GM13977 (cell line): ENCODE measurements around the gene MBD6.
"Not testable (repeated sequence)": the region's sequence is repeated elsewhere in the genome, so short reads cannot be mapped to it uniquely, and the experiment has no call there.

Source experiments
- DNase-seq: peaks from one replicate; pipeline ENCODE4 v3.0.0; 2012; ENCODE audit warnings: low spot score
- in situ Hi-C: fragments of 300-500 bp; cut with MboI; formaldehyde crosslinking; loops from one replicate; pipeline ENCODE4 v1.12.0; 2022; ENCODE audit warnings: low sequenced_read_pairs, low pct_unique_long_range_greater_than_20kb, mixed read lengths, inconsistent platforms; ENCODE audit not compliant: unreplicated experiment
- TF ChIP-seq, protein P1 (sequence below): IDR thresholded peaks from 2 replicates; pipeline ENCODE4 v1.5.1; 2012; ENCODE audit warnings: mild to moderate bottlenecking, control low read depth; ENCODE audit not compliant: insufficient read depth; ENCODE audit errors: extremely low read depth, missing control alignments

Gene MBD6

DNA sequence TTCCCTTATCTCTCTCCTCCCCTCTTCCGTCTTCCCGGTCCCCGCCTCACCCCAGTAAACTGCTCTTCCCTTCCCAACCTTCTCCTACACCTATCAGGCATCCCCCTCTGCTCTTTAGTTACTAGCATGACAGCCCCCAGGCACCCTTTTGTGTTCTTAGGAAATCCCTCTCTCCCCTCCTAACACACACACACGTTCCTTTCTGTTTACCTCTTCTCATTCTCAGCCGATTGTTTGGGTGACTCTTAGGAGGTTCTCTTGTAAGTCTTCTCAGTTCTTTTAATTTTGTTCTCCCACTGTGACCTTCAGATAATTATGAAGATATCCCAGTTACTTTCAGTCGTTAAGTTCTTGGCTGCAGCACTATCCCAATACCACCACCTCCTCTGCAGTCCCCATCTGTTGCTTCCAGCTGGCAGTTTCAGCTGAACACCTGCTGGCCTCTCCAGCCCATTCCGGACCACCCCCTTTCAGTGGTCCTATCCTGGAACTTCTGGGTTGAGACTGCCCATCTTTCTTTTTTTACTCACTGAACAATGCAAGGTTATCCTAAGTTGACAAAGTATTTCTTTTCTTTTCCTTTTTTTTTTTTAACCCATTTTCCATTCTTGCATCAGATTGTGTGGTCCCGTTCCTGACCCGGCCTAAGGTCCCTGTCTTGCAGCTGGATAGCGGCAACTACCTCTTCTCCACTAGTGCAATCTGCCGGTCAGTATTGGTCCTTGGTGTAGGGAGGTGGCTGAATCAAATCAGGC, 34.0 kb upstream of the MBD6 start:
- DNase-seq = no peak
- TF ChIP-seq, protein P1, sequence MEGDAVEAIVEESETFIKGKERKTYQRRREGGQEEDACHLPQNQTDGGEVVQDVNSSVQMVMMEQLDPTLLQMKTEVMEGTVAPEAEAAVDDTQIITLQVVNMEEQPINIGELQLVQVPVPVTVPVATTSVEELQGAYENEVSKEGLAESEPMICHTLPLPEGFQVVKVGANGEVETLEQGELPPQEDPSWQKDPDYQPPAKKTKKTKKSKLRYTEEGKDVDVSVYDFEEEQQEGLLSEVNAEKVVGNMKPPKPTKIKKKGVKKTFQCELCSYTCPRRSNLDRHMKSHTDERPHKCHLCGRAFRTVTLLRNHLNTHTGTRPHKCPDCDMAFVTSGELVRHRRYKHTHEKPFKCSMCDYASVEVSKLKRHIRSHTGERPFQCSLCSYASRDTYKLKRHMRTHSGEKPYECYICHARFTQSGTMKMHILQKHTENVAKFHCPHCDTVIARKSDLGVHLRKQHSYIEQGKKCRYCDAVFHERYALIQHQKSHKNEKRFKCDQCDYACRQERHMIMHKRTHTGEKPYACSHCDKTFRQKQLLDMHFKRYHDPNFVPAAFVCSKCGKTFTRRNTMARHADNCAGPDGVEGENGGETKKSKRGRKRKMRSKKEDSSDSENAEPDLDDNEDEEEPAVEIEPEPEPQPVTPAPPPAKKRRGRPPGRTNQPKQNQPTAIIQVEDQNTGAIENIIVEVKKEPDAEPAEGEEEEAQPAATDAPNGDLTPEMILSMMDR = no peak
- in situ Hi-C loops = no loop called here

DNA sequence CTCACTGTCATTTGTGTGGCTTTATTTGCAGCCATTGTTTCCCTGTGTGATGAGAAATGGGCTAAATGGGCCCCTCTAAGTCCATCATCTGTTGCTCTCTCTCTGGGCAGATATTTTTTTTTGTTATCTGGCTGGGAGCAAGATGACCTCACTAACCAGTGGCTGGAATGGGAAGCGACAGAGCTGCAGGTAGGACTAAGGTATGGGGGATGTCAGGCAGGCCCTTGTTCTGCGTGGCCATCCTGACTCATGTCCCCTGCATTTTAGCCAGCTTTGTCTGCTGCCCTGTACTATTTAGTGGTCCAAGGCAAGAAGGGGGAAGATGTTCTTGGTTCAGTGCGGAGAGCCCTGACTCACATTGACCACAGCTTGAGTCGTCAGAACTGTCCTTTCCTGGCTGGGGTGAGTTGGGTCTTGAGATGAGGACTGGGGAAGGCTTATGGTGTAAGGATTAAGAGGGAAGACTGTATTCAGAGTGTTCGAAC, 33.4 kb upstream of the MBD6 start:
- TF ChIP-seq, protein P1 = no peak
- in situ Hi-C loops = no loop called here
- no peak for DNase-seq

DNA sequence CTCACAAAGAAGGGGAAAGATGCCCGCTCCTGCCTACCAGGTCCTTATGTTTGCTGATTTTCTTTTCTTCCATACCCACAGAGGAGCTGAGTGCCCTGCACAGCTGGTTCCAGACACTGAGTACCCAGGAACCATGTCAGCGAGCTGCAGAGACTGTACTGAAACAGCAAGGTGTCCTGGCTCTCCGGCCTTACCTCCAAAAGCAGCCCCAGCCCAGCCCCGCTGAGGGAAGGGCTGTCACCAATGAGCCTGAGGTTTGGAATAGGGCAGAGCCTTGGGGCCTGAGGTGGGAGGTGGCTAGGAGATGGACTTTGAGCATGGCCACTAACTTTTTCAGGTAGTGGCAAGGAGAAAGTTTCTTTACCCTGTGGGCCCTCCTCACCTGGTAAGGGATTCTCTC, 32.5 kb upstream of the MBD6 start:
- in situ Hi-C loops = no loop called here
- DNase-seq = no peak
- TF ChIP-seq, protein P1 = no peak

DNA sequence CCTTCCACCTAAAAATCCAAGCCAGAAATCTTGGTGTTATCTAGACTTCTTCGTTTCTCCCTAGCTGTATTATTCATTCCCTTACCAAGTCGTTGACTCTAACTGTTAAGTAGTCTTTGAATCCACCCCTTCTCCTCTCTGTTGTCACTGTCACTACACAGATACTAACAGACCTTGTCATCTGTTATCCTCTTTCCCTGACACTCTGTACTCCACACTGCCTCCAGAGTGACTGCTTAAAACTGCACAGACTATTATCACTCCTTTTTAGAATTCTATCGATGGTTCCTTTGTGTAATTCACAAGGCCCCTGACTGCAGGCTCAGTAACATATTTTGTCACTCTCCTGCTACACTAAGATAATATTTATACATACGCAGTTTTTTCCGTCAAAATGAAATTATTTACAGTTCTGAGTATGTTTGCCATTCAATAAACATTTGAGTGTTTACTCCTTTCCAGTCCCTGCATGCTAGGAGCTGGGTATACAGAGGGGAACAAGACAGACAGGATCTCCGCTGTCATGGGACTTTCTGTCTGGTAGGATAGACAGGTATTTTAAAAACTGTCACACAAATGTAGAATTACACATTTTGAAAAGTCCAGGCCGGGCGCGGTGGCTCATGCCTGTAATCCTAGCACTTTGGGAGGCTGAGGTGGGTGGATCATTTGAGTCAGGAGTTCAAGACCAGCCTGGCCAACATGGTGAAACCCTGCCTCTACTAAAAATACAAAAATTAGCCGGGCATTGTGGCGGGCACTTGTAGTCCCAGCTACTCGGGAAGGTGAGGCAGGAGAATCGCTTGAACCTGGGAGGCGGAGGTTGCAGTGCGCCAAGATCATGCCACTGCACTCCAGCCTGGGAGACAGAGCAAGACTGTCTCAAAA, 31.0 kb upstream of the MBD6 start:
- TF ChIP-seq, protein P1 = no peak
- DNase-seq = no peak
- in situ Hi-C loops = no loop called here

DNA sequence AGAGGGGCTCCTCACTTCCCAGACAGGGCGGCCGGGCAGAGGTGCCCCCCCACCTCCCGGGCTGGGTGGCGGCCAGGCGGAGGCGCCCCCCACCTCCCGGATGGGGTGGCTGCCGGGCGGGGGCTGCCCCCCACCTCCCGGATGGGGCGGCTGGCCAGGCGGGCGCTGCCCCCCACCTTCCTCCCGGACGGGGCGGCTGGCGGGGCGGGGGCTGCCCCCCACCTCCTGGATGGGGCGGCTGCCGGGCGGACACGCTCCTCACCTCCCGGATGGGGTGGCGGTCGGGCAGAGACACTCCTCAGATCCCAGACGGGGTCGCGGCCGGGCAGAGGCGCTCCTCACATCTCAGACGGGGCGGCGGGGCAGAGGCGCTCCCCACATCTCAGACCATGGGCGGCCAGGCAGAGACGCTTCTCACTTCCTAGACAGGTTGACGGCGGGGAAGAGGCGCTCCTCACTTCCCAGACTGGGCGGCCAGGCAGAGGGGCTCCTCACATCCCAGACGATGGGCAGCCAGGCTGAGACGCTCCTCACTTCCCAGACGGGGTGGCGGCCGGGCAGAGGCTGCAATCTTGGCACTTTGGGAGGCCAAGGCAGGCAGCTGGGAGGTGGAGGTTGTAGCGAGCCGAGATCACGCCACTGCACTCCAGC, 27.4 kb upstream of the MBD6 start:
- DNase-seq, in situ Hi-C loops: not testable (repeated sequence)

DNA sequence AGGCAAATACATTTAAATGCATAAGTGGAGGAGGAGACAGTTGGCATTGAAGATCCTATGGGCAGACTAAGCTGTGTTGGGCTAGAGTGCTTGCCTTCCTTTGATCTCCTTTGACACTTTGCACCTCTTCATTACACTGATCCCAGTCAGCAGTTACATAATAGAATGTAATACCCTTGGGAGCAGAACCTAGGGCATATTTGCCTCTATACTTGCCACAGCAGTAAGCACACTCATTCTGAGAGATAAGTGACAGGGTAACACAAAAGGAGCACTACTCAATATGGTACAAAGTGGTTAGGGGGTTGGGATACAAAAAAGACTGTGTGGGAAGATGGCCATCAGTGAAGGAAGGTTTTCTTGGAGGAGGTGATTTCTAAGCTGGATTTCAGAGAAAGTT, 25.8 kb upstream of the MBD6 start:
- DNase-seq = no peak
- in situ Hi-C loops = no loop called here
- TF ChIP-seq, protein P1 = no peak
